ENCODE data around the gene C1orf94. TPM values are rescaled to one million over a fixed set of nuclear protein-coding genes. Genes with fewer than 3 reads are reported as not detected.

Gene C1orf94
- total RNA-seq, 1 donor from 2014 or later, result not detected

- H3K4me1 Mint-ChIP-seq, result no peaks in the 10 kb centered on the region
- H3K4me3 Mint-ChIP-seq, result no peak overlapping the region
- no peak overlapping the region for H3K27ac Mint-ChIP-seq
- peaks cover 23% of the 10 kb centered on the region for H3K27me3 Mint-ChIP-seq
- no peak for TF ChIP-seq CTCF (IDR thresholded peaks at IDR 0.05)
- intact Hi-C loops (cut with micrococcal nuclease), result no loop called here
- H3K9me3 Mint-ChIP-seq, result peaks cover 5% of the 10 kb centered on the region
- ChIA-PET CTCF (no interaction called here), POLR2A (no interaction called here)
- ATAC-seq (ENCODE audit: low read depth) (no peak), DNase-seq (no peak)
- H3K36me3 Mint-ChIP-seq (ENCODE audit: low read depth), result no peaks in the 10 kb centered on the region
Measured at GRCh38 chr1:34245967-34246366, 69.3 kb downstream of the C1orf94 start.

GRCh38 chr1:34250342-34250741, 73.6 kb downstream of the C1orf94 start:
- Mint-ChIP-seq H3K4me1 (no peaks in the 10 kb centered on the region), H3K4me3 (no peak overlapping the region), H3K36me3 (ENCODE audit: low read depth) (no peaks in the 10 kb centered on the region), H3K27me3 (peaks cover 19% of the 10 kb centered on the region), H3K9me3 (no peaks in the 10 kb centered on the region), H3K27ac (no peak overlapping the region)
- DNase-seq, result no peak
- CTCF ChIA-PET, result no interaction called here
- POLR2A ChIA-PET, result no interaction called here
- TF ChIP-seq CTCF (IDR thresholded peaks at IDR 0.05), result no peak
- intact Hi-C loops (cut with micrococcal nuclease), result no loop called here
- no peak for ATAC-seq (ENCODE audit: low read depth)

GRCh38 chr1:34262023-34262853, 85.5 kb downstream of the C1orf94 start:
- peaks cover 5% of the 10 kb centered on the region for H3K27me3 Mint-ChIP-seq
- H3K9me3 Mint-ChIP-seq, result no peaks in the 10 kb centered on the region
- H3K36me3 Mint-ChIP-seq (ENCODE audit: low read depth), result no peaks in the 10 kb centered on the region
- no peak for DNase-seq
- ChIA-PET POLR2A (no interaction called here), CTCF (no interaction called here)
- ATAC-seq (ENCODE audit: low read depth), result no peak
- no peak for TF ChIP-seq CTCF (IDR thresholded peaks at IDR 0.05)
- no peak overlapping the region for H3K27ac Mint-ChIP-seq
- intact Hi-C loops (cut with micrococcal nuclease), result no loop called here
- H3K4me3 Mint-ChIP-seq, result no peak overlapping the region
- H3K4me1 Mint-ChIP-seq, result no peaks in the 10 kb centered on the region

GRCh38 chr1:34262921-34263320, 86.2 kb downstream of the C1orf94 start:
- intact Hi-C loops (cut with micrococcal nuclease), result no loop called here
- DNase-seq (no peak), ATAC-seq (ENCODE audit: low read depth) (no peak)
- ChIA-PET POLR2A (no interaction called here), CTCF (no interaction called here)
- no peak overlapping the region for H3K4me3 Mint-ChIP-seq
- no peak for TF ChIP-seq CTCF (IDR thresholded peaks at IDR 0.05)
- peaks cover 5% of the 10 kb centered on the region for H3K27me3 Mint-ChIP-seq
- no peaks in the 10 kb centered on the region for H3K9me3 Mint-ChIP-seq
- H3K36me3 Mint-ChIP-seq (ENCODE audit: low read depth), result no peaks in the 10 kb centered on the region
- H3K4me1 Mint-ChIP-seq, result no peaks in the 10 kb centered on the region
- H3K27ac Mint-ChIP-seq, result no peak overlapping the region

- Mint-ChIP-seq H3K36me3 (ENCODE audit: low read depth) (no peaks in the 10 kb centered on the region), H3K27ac (no peak overlapping the region), H3K4me3 (no peak overlapping the region), H3K4me1 (no peaks in the 10 kb centered on the region), H3K27me3 (peaks cover 8% of the 10 kb centered on the region), H3K9me3 (no peaks in the 10 kb centered on the region)
- DNase-seq, result no peak
- CTCF ChIA-PET, result no interaction called here
- TF ChIP-seq CTCF (IDR thresholded peaks at IDR 0.05), result no peak
- ATAC-seq (ENCODE audit: low read depth), result no peak
- POLR2A ChIA-PET, result no interaction called here
- intact Hi-C loops (cut with micrococcal nuclease), result no loop called here
Measured at GRCh38 chr1:34263406-34263805, 86.7 kb downstream of the C1orf94 start.
